HCT116 (cell line): ENCODE results near the gene FOXN3. TPM values are rescaled to one million over a fixed set of nuclear protein-coding genes. Genes with fewer than 3 reads are reported as not detected.

Source experiments
- ATAC-seq: fragments of 200-7000 bp; cut with Tn5 transposase; 2 replicates; pipeline ENCODE4 v1.9.1; 2020; ENCODE audit warnings: mild to moderate bottlenecking, moderate library complexity
- BruUV-seq: library from RNA; stranded (reverse); fragments of 400-500 nt; replicated peaks from 2 replicates; lab custom pipeline; 2021; lab: Mats Ljungman, UMichigan
- CTCF ChIA-PET: fragments of 300-600 bp; sonication (Branson Sonifier 250); formaldehyde crosslinking; loops from one replicate; lab custom pipeline; 2021; ENCODE audit warnings: antibody characterized with exemption; lab: Charles Lee
- POLR2A ChIA-PET: fragments of 300-600, 350-600 bp; sonication (Branson Sonifier 250); formaldehyde crosslinking; loops from one replicate; lab custom pipeline; 2021; ENCODE audit warnings: antibody characterized with exemption; lab: Charles Lee
- RAD21 ChIA-PET, 2 experiments: fragments of 300-600 bp; sonication (Branson Sonifier 250); formaldehyde crosslinking; loops; one replicate each; lab custom pipeline; 2023; ENCODE audit warnings: low total read pairs in 2 of 2; ENCODE audit not compliant: uncharacterized antibody in 2 of 2, unreplicated experiment in 2 of 2, low non-redundant PET in 1 of 2; lab: Charles Lee
- DNase-seq: peaks from one replicate; pipeline ENCODE4 v3.0.0-alpha.2; 2010; ENCODE audit warnings: low read depth, low spot score
- H2AFZ ChIP-seq: fragments of 200-600 bp; shearing (Covaris generic), sonication (generic); 2 replicates; pipeline ENCODE4 v1.6.1; 2017; ENCODE audit warnings: low read depth, mixed run types, mixed read lengths, antibody characterized with exemption, low read length; ENCODE audit not compliant: poor library complexity, severe bottlenecking
- H3K27ac ChIP-seq: 2 replicates; pipeline ENCODE4 v1.5.1; 2012; ENCODE audit warnings: low read depth, low read length
- H3K27me3 ChIP-seq: fragments of 200-600 bp; sonication (generic); 2 replicates; pipeline ENCODE4 v1.6.1; 2016; ENCODE audit warnings: mixed run types, low read length, mixed read lengths; ENCODE audit not compliant: insufficient read depth
- H3K36me3 ChIP-seq, 2 experiments: fragments of 200-500 bp in 1 of 2; fragments of 200-600 bp in 1 of 2; sonication (Bioruptor generic) in 1 of 2; sonication (generic) in 1 of 2; 2 replicates each; pipeline versions ENCODE4 v1.5.1 to v1.6.1; 2014 to 2016; ENCODE audit warnings: low read length in 2 of 2, inconsistent platforms in 1 of 2, mixed read lengths in 1 of 2, mixed run types in 1 of 2; ENCODE audit not compliant: insufficient read depth in 2 of 2, control insufficient read depth in 1 of 2
- H3K4me1 ChIP-seq, 2 experiments: fragments of 200-600 bp in 1 of 2; sonication (generic) in 1 of 2; 2 replicates each; pipeline versions ENCODE4 v1.5.1 to v1.6.1; 2012 to 2017; ENCODE audit warnings: low read length in 2 of 2, inconsistent platforms in 1 of 2, mild to moderate bottlenecking in 1 of 2, mixed read lengths in 1 of 2, mixed run types in 1 of 2, moderate library complexity in 1 of 2; ENCODE audit not compliant: insufficient read depth in 2 of 2, control insufficient read depth in 1 of 2
- H3K4me2 ChIP-seq: fragments of 200-600 bp; sonication (generic); 2 replicates; pipeline ENCODE4 v1.6.1; 2017; ENCODE audit warnings: mixed run types, low read length, mixed read lengths
- H3K4me3 ChIP-seq, 2 experiments: fragments of 200-600 bp in 1 of 2; sonication (generic) in 1 of 2; replicated peaks in 1 of 2; 2 replicates each; pipeline ENCODE4 v1.5.1; 2011 to 2016; ENCODE audit warnings: low read length in 2 of 2, control low read depth in 1 of 2, low read depth in 1 of 2, mild to moderate bottlenecking in 1 of 2, mixed read lengths in 1 of 2, mixed run types in 1 of 2
- H3K79me2 ChIP-seq: fragments of 200-600 bp; sonication (generic); 2 replicates; pipeline ENCODE4 v1.6.1; 2017; ENCODE audit warnings: mild to moderate bottlenecking, mixed run types, low read length, moderate library complexity, mixed read lengths; ENCODE audit not compliant: insufficient read depth
- H3K9ac ChIP-seq: fragments of 200-600 bp; sonication (generic); 2 replicates; pipeline ENCODE4 v1.6.1; 2016; ENCODE audit warnings: low read length, mixed read lengths
- H3K9me2 ChIP-seq: fragments of 200-600 bp; sonication (generic), shearing (Covaris generic); 2 replicates; pipeline ENCODE4 v1.6.1; 2017; ENCODE audit warnings: mixed run types, mild to moderate bottlenecking, moderate library complexity; ENCODE audit not compliant: insufficient read depth
- H3K9me3 ChIP-seq, 2 experiments: fragments of 200-500 bp in 1 of 2; fragments of 200-600 bp in 1 of 2; sonication (Bioruptor generic) in 1 of 2; sonication (generic) in 1 of 2; 2 replicates each; pipeline ENCODE4 v1.6.1; 2014 to 2017; ENCODE audit warnings: low read length in 2 of 2, mixed read lengths in 2 of 2, inconsistent platforms in 1 of 2, low read depth in 1 of 2, mild to moderate bottlenecking in 1 of 2, mixed run types in 1 of 2, moderate library complexity in 1 of 2; ENCODE audit not compliant: control insufficient read depth in 1 of 2, insufficient read depth in 1 of 2
- H4K20me1 ChIP-seq: fragments of 200-600 bp; sonication (generic), shearing (Covaris generic); 2 replicates; pipeline ENCODE4 v1.6.1; 2017; ENCODE audit warnings: mixed run types, mild to moderate bottlenecking, moderate library complexity; ENCODE audit not compliant: insufficient read depth
- CEBPB ChIP-seq: IDR thresholded peaks from 2 replicates; pipeline ENCODE4 v1.6.1; 2012; ENCODE audit warnings: low read depth
- EGR1 ChIP-seq: IDR thresholded peaks from 2 replicates; pipeline ENCODE4 v1.6.1; 2012; ENCODE audit warnings: low read depth
- ELF1 ChIP-seq: IDR thresholded peaks from 2 replicates; pipeline ENCODE4 v1.6.1; 2012; ENCODE audit warnings: low read depth, borderline replicate concordance
- EZH2 ChIP-seq: fragments of 200-600 bp; sonication (generic); IDR thresholded peaks from 2 replicates; pipeline ENCODE4 v1.6.1; 2017; ENCODE audit warnings: antibody characterized with exemption, mixed run types
- EZH2phosphoT487 ChIP-seq: fragments of 200-600 bp; IDR thresholded peaks from 2 replicates; pipeline ENCODE4 v1.6.1; 2018; ENCODE audit warnings: antibody characterized with exemption, borderline replicate concordance
- FOSL1 ChIP-seq: IDR thresholded peaks from 2 replicates; pipeline ENCODE4 v1.6.1; 2012; ENCODE audit warnings: low read depth
- POLR2A ChIP-seq: IDR thresholded peaks from 2 replicates; pipeline ENCODE4 v1.7.0; 2011; ENCODE audit warnings: borderline replicate concordance; ENCODE audit not compliant: insufficient read depth, insufficient read length; ENCODE audit errors: extremely low read depth
- RAD21 ChIP-seq: IDR thresholded peaks from 2 replicates; pipeline ENCODE4 v1.6.1; 2012; ENCODE audit warnings: low read depth, mild to moderate bottlenecking
- SP1 ChIP-seq: IDR thresholded peaks from 2 replicates; pipeline ENCODE4 v1.6.1; 2012; ENCODE audit warnings: low read depth
- TCF7L2 ChIP-seq: IDR thresholded peaks from 2 replicates; pipeline ENCODE4 v1.7.0; 2011; ENCODE audit warnings: borderline replicate concordance, inconsistent platforms; ENCODE audit not compliant: insufficient read depth, insufficient read length; ENCODE audit errors: extremely low read depth
- intact Hi-C: fragments of 100-400 bp; cut with micrococcal nuclease; formaldehyde crosslinking; loops from 2 replicates; pipeline ENCODE4 v1.10.0; 2022
- total RNA-seq: library from RNA; stranded (reverse); gene quantifications from one replicate; pipeline ENCODE4 v1.2.1, GENCODE V29; 2021; ENCODE audit not compliant: unreplicated experiment
- TF ChIP-seq, protein P1 (sequence below): IDR thresholded peaks from 2 replicates; pipeline ENCODE4 v1.6.1; 2012
- TF ChIP-seq, protein P2 (sequence below): IDR thresholded peaks from 2 replicates; pipeline ENCODE4 v1.6.1; 2012; ENCODE audit warnings: low read depth

The FOXN3 gene
- total RNA-seq, 1 experiment from 2014 or later = 20.0 TPM

DNA sequence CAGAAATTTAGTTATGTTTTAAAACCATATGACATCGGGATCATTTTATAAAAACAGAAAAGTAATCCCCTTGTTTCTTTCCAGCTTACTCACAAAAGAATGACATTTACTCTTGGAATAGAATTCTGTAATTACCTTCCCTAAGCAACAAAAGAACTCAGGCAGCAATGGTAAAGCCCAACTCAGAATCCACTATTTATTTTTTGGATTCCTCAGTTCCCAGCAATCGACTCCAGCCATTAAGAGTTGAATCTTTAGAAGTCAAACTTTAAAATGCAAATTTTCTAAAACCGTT lies 65.9 kb downstream of the FOXN3 start:
- H3K27me3 ChIP-seq = no peaks in the 10 kb centered on the region
- DNase-seq (no peak), ATAC-seq (no peak)
- no TSS peak for BruUV-seq
- no peaks in the 10 kb centered on the region; the same call in 1 of the 2 replicates for H4K20me1 ChIP-seq
- no peaks in the 10 kb centered on the region for H3K36me3 ChIP-seq
- intact Hi-C loops = no loop called here
- ChIA-PET CTCF (no interaction called here), POLR2A (no interaction called here), RAD21 (no interaction called here)
- no peak overlapping the region for H3K27ac ChIP-seq
- no peaks in the 10 kb centered on the region for H3K9me3 ChIP-seq
- TF ChIP-seq, protein P1, sequence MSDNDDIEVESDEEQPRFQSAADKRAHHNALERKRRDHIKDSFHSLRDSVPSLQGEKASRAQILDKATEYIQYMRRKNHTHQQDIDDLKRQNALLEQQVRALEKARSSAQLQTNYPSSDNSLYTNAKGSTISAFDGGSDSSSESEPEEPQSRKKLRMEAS = no peak
- TF ChIP-seq EGR1 (no peak), SP1 (no peak), FOSL1 (no peak), ELF1 (no peak), POLR2A (no peak)
- TF ChIP-seq, protein P2, sequence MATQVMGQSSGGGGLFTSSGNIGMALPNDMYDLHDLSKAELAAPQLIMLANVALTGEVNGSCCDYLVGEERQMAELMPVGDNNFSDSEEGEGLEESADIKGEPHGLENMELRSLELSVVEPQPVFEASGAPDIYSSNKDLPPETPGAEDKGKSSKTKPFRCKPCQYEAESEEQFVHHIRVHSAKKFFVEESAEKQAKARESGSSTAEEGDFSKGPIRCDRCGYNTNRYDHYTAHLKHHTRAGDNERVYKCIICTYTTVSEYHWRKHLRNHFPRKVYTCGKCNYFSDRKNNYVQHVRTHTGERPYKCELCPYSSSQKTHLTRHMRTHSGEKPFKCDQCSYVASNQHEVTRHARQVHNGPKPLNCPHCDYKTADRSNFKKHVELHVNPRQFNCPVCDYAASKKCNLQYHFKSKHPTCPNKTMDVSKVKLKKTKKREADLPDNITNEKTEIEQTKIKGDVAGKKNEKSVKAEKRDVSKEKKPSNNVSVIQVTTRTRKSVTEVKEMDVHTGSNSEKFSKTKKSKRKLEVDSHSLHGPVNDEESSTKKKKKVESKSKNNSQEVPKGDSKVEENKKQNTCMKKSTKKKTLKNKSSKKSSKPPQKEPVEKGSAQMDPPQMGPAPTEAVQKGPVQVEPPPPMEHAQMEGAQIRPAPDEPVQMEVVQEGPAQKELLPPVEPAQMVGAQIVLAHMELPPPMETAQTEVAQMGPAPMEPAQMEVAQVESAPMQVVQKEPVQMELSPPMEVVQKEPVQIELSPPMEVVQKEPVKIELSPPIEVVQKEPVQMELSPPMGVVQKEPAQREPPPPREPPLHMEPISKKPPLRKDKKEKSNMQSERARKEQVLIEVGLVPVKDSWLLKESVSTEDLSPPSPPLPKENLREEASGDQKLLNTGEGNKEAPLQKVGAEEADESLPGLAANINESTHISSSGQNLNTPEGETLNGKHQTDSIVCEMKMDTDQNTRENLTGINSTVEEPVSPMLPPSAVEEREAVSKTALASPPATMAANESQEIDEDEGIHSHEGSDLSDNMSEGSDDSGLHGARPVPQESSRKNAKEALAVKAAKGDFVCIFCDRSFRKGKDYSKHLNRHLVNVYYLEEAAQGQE = no peak
- no peak overlapping the region for H2AFZ ChIP-seq
- no peaks in the 10 kb centered on the region for H3K79me2 ChIP-seq
- no peak overlapping the region for H3K9ac ChIP-seq
- no peak overlapping the region for H3K4me2 ChIP-seq
- H3K9me2 ChIP-seq = no peaks in the 10 kb centered on the region
- no peak overlapping the region for H3K4me3 ChIP-seq
- no peaks in the 10 kb centered on the region for H3K4me1 ChIP-seq

DNA sequence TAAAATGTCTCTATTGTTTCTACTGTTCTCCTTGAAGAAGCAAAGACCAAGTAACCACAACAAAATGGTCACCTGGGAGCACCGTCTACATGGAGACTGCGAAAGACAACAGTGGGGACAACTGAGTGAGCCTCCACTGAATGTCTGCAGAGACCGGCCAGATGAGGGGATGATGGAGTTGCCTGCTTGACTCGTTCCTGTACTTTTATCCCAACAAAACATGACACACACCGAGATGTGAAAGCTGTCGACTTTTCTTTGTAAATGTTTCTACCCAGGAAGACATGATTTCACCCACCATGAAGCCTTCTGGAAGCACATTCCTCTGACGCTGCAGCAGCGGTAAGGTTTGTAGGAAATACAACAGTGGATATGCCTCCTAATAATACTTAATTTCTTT lies 66.9 kb downstream of the FOXN3 start:
- intact Hi-C loops = no loop called here
- H3K9me3 ChIP-seq = no peaks in the 10 kb centered on the region
- POLR2A ChIA-PET = no interaction called here
- H3K36me3 ChIP-seq = no peaks in the 10 kb centered on the region
- H3K27ac ChIP-seq = no peak overlapping the region
- no peaks in the 10 kb centered on the region for H3K79me2 ChIP-seq
- H3K9me2 ChIP-seq = no peaks in the 10 kb centered on the region
- no peak overlapping the region for H3K9ac ChIP-seq
- no peak overlapping the region for H3K4me3 ChIP-seq
- H2AFZ ChIP-seq = no peak overlapping the region
- H3K27me3 ChIP-seq = no peaks in the 10 kb centered on the region
- H4K20me1 ChIP-seq = no peaks in the 10 kb centered on the region; the same call in 1 of the 2 replicates
- DNase-seq (no peak), ATAC-seq (no peak)
- CTCF ChIA-PET = no interaction called here
- RAD21 ChIA-PET = no interaction called here
- H3K4me1 ChIP-seq = no peaks in the 10 kb centered on the region
- no peak overlapping the region for H3K4me2 ChIP-seq
- BruUV-seq = no TSS peak
- TF ChIP-seq RAD21 (no peak), CEBPB (no peak), EZH2 (no peak), ELF1 (no peak), EZH2phosphoT487 (no peak), TCF7L2 (no peak)
